ENCODE results near the gene HDAC9. TPM values are rescaled to one million over a fixed set of nuclear protein-coding genes. Genes with fewer than 3 reads are reported as not detected.
"Not testable (repeated sequence)": the region's sequence is repeated elsewhere in the genome, so short reads cannot be mapped to it uniquely, and the experiment has no call there.

HDAC9 gene
- total RNA-seq, 2 experiments from 2014 or later = 0.55 to 0.65 TPM

DNA sequence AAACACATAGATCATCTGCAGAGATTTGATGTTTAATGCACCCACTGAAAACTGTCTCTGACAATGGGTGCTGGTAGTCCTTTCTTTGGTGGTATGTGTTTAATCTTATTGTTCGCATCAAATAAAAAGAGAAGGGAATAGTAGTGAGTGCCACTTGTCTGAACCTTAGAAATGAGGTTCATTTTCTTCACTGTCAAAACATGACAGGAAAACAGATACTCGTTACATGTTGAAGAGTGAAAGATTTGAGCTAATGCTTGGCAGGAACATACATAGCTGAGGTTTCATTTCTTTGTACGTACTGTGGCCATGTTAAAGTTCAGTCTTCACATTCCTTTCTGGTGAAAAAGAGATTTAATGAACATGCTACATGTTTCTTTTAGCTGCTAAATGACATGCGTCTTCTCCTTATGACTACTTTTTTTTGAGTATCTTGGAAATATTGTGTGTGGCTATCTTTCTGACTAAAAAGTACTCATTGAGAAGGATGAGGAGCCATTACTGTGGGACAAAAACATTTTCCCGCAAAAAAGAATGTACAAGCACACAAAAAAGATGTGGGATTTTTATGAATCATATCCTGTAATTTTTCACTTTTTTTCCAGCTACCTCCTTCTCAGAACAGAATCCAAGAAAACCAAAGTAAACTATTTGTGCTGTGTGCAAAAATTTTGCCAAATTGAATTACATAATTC, 513.8 kb downstream of the HDAC9 start:
- H3K27me3 Mint-ChIP-seq = no peaks in the 10 kb centered on the region
- no peaks in the 10 kb centered on the region for H3K4me1 Mint-ChIP-seq

GRCh38 chr7:19009936-19010280, 514.4 kb downstream of the HDAC9 start:
- H3K4me1 Mint-ChIP-seq = no peaks in the 10 kb centered on the region
- peaks cover 13% of the 10 kb centered on the region for H3K9me3 Mint-ChIP-seq
- no peaks in the 10 kb centered on the region for H3K36me3 Mint-ChIP-seq (ENCODE audit: low read depth)
- ChIA-PET POLR2A (no interaction called here), CTCF (no interaction called here)
- H3K27ac Mint-ChIP-seq = no peak overlapping the region
- H3K4me3 Mint-ChIP-seq = no peak overlapping the region
- no peak for DNase-seq
- H3K27me3 Mint-ChIP-seq = no peaks in the 10 kb centered on the region

More for the DNA sequence above, 513.8 kb downstream of the HDAC9 start:
- H3K4me3 Mint-ChIP-seq = no peak overlapping the region
- no peaks in the 10 kb centered on the region for H3K36me3 Mint-ChIP-seq (ENCODE audit: low read depth)
- peaks cover 10% of the 10 kb centered on the region for H3K9me3 Mint-ChIP-seq
- CTCF ChIA-PET = no interaction called here
- no peak overlapping the region for H3K27ac Mint-ChIP-seq
- no peak for DNase-seq
- POLR2A ChIA-PET = no interaction called here

GRCh38 chr7:19011212-19011611, 515.7 kb downstream of the HDAC9 start:
- no peak for DNase-seq
- Mint-ChIP-seq H3K27ac (no peak overlapping the region), H3K4me3 (no peak overlapping the region), H3K9me3 (peaks cover 15% of the 10 kb centered on the region), H3K27me3 (no peaks in the 10 kb centered on the region), H3K36me3 (ENCODE audit: low read depth) (no peaks in the 10 kb centered on the region), H3K4me1 (no peaks in the 10 kb centered on the region)
- ChIA-PET POLR2A (no interaction called here), CTCF (no interaction called here)

- H3K4me1 Mint-ChIP-seq = no peaks in the 10 kb centered on the region
- H3K27ac Mint-ChIP-seq = no peak overlapping the region
- ChIA-PET POLR2A (no interaction called here), CTCF (no interaction called here)
- H3K9me3 Mint-ChIP-seq = peaks cover 9% of the 10 kb centered on the region
- H3K4me3 Mint-ChIP-seq = no peak overlapping the region
- no peaks in the 10 kb centered on the region for H3K36me3 Mint-ChIP-seq (ENCODE audit: low read depth)
- DNase-seq = no peak
- no peaks in the 10 kb centered on the region for H3K27me3 Mint-ChIP-seq
These were observed 519.5 kb downstream of the HDAC9 start for GRCh38 chr7:19015098-19015497.

DNA sequence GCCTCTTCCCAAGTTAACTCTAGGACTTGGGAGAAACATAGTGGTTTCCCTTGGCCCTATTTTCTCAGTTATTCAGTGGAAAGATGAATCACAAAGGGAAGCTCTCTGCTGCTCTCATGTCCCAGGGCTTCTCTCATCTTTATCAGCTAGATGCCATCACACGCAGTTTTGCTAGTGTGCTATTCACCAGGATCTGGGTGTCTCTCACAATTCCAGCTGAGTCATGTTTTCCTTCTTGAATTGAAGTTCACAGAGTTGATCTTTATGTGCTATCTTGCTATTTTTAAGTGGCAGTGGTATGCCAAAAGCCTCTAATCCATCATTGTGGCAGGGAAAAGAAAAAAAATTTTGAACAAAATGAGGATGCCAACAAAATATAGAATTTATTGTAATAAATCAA, 520.6 kb downstream of the HDAC9 start:
- no peak for DNase-seq
- H3K4me1 Mint-ChIP-seq = no peaks in the 10 kb centered on the region
- POLR2A ChIA-PET = no interaction called here
- H3K9me3 Mint-ChIP-seq = peaks cover 9% of the 10 kb centered on the region
- no peaks in the 10 kb centered on the region for H3K27me3 Mint-ChIP-seq
- no peaks in the 10 kb centered on the region for H3K36me3 Mint-ChIP-seq (ENCODE audit: low read depth)
- CTCF ChIA-PET = no interaction called here
- H3K4me3 Mint-ChIP-seq = no peak overlapping the region
- no peak overlapping the region for H3K27ac Mint-ChIP-seq

GRCh38 chr7:19017374-19017773, 521.8 kb downstream of the HDAC9 start:
- DNase-seq = no peak
- Mint-ChIP-seq H3K4me1 (no peaks in the 10 kb centered on the region), H3K27me3 (no peaks in the 10 kb centered on the region), H3K36me3 (ENCODE audit: low read depth) (no peaks in the 10 kb centered on the region), H3K9me3 (peaks cover 9% of the 10 kb centered on the region), H3K4me3 (no peak overlapping the region), H3K27ac (no peak overlapping the region)
- ChIA-PET CTCF (no interaction called here), POLR2A (no interaction called here)

- no peak overlapping the region for H3K4me3 Mint-ChIP-seq
- H3K27ac Mint-ChIP-seq = no peak overlapping the region
- DNase-seq = no peak
- H3K36me3 Mint-ChIP-seq (ENCODE audit: low read depth) = no peaks in the 10 kb centered on the region
- H3K27me3 Mint-ChIP-seq = no peaks in the 10 kb centered on the region
- H3K9me3 Mint-ChIP-seq = peaks cover 8% of the 10 kb centered on the region
- ChIA-PET CTCF (no interaction called here), POLR2A (no interaction called here)
- no peaks in the 10 kb centered on the region for H3K4me1 Mint-ChIP-seq
These were observed 524.5 kb downstream of the HDAC9 start for GRCh38 chr7:19020062-19020461.

DNA sequence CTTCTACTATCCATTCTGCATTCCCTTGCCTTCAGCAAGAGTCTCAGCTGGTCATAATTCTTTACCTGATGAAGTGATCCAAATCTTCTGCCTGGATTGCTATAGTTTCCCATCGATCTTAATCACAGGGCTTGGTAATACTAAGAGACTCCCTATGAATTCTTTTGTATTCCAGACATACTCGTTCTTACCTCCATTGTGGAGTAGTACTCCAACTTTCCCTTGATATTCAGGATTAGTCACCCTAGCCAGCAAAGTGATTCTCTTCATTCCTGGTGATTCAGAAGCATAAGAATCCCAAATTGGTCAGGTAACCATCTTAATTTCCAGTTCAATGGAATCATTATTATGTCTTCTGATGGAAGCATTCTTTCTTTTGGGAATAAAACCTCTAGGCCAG, 525.2 kb downstream of the HDAC9 start:
- no peak for DNase-seq
- H3K4me3 Mint-ChIP-seq = no peak overlapping the region

DNA sequence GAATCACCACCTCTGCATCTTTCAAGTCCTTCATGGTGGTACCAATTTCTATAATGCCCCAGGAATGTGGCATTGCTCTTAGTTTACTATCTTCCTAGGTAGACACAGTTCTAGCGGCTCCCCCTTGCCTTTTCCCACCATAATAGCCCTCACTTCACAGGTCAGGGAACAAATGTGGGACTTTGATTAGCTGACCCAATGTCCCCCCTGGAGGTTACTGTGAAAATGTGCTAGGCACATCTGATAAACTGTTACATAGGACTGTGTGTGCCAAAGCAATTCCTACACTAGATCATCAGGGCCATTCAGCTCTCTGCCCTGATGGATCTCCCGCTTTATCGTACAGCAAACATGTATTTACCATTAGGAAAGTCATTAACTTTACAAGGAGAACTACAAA, 527.9 kb downstream of the HDAC9 start:
- POLR2A ChIA-PET = no interaction called here
- CTCF ChIA-PET = no interaction called here
- no peaks in the 10 kb centered on the region for H3K27me3 Mint-ChIP-seq

More for the DNA sequence above, 525.2 kb downstream of the HDAC9 start:
- H3K36me3 Mint-ChIP-seq (ENCODE audit: low read depth) = no peaks in the 10 kb centered on the region
- ChIA-PET CTCF (no interaction called here), POLR2A (no interaction called here)
- H3K9me3 Mint-ChIP-seq = peaks cover 6% of the 10 kb centered on the region
- no peak overlapping the region for H3K27ac Mint-ChIP-seq
- H3K27me3 Mint-ChIP-seq = no peaks in the 10 kb centered on the region
- no peaks in the 10 kb centered on the region for H3K4me1 Mint-ChIP-seq

DNA sequence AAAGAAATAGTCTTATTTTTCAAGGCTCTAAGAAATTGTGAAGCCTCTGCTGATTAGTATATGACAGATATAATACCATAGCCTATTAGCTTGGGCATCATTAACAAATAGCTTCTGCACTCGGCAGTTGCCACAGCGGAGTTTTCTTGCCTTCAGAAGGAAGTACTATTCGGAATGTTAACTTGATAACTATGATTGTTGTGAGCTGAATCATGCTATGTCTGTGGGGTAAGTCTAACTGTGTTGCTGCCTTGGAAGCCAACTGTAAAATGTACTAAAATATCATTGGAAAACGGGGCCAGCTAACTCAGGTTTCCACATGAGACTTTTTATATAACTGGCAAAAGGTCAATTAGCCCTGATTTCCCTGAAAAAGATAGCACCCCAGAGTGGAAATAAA, 528.7 kb downstream of the HDAC9 start:
- no peaks in the 10 kb centered on the region for H3K4me1 Mint-ChIP-seq
- no peaks in the 10 kb centered on the region for H3K27me3 Mint-ChIP-seq
- CTCF ChIA-PET = no interaction called here
- DNase-seq = no peak
- peaks cover 4% of the 10 kb centered on the region for H3K9me3 Mint-ChIP-seq
- no peak overlapping the region for H3K4me3 Mint-ChIP-seq
- H3K36me3 Mint-ChIP-seq (ENCODE audit: low read depth) = no peaks in the 10 kb centered on the region
- H3K27ac Mint-ChIP-seq = no peak overlapping the region
- POLR2A ChIA-PET = no interaction called here

More for the DNA sequence above, 527.9 kb downstream of the HDAC9 start:
- no peak for DNase-seq
- Mint-ChIP-seq H3K4me1 (no peaks in the 10 kb centered on the region), H3K36me3 (ENCODE audit: low read depth) (no peaks in the 10 kb centered on the region), H3K27ac (no peak overlapping the region), H3K4me3 (no peak overlapping the region), H3K9me3 (peaks cover 2% of the 10 kb centered on the region)

DNA sequence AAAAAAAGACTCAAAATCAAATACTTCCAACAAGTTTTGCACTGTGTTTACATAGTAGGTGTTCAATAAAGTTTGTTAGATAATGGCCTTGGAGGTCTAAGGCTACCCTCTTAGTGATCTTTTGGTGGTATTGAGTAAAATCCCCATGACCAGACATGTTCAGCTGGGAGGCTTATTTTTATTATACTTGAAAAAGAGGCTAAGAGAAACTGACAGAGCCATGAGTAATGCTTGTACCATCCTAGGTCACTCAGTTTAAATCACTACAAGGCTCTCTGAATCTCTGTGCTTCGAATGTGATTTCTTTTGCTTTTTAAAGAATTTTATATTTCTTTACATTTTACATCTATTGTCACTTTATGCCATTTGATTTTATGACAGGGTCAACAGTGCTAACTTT, 531.3 kb downstream of the HDAC9 start:
- no peaks in the 10 kb centered on the region for H3K36me3 Mint-ChIP-seq (ENCODE audit: low read depth)
- CTCF ChIA-PET = no interaction called here
- no peaks in the 10 kb centered on the region for H3K4me1 Mint-ChIP-seq
- no peaks in the 10 kb centered on the region for H3K27me3 Mint-ChIP-seq
- DNase-seq = no peak
- H3K9me3 Mint-ChIP-seq = peaks cover 4% of the 10 kb centered on the region
- POLR2A ChIA-PET = no interaction called here
- no peak overlapping the region for H3K4me3 Mint-ChIP-seq
- H3K27ac Mint-ChIP-seq = no peak overlapping the region

- ChIA-PET POLR2A (no interaction called here), CTCF (interaction anchor here (1.0 kb wide), 1 partner anchor 635 kb away, joined by 3 read pairs; no protein-coding TSS in a partner anchor)
- peaks cover 6% of the 10 kb centered on the region for H3K9me3 Mint-ChIP-seq
- DNase-seq = no peak
- H3K27me3 Mint-ChIP-seq = no peaks in the 10 kb centered on the region
- no peak overlapping the region for H3K27ac Mint-ChIP-seq
- no peaks in the 10 kb centered on the region for H3K4me1 Mint-ChIP-seq
- no peaks in the 10 kb centered on the region for H3K36me3 Mint-ChIP-seq (ENCODE audit: low read depth)
- no peak overlapping the region for H3K4me3 Mint-ChIP-seq
These were observed 534.7 kb downstream of the HDAC9 start for GRCh38 chr7:19030281-19030680.

GRCh38 chr7:19032942-19033341, 537.4 kb downstream of the HDAC9 start:
- H3K9me3 Mint-ChIP-seq = peaks cover 15% of the 10 kb centered on the region
- POLR2A ChIA-PET; DNase-seq; H3K4me3 Mint-ChIP-seq; H3K27ac Mint-ChIP-seq; CTCF ChIA-PET; H3K4me1 Mint-ChIP-seq; H3K36me3 Mint-ChIP-seq (ENCODE audit: low read depth); H3K27me3 Mint-ChIP-seq: not testable (repeated sequence)

DNA sequence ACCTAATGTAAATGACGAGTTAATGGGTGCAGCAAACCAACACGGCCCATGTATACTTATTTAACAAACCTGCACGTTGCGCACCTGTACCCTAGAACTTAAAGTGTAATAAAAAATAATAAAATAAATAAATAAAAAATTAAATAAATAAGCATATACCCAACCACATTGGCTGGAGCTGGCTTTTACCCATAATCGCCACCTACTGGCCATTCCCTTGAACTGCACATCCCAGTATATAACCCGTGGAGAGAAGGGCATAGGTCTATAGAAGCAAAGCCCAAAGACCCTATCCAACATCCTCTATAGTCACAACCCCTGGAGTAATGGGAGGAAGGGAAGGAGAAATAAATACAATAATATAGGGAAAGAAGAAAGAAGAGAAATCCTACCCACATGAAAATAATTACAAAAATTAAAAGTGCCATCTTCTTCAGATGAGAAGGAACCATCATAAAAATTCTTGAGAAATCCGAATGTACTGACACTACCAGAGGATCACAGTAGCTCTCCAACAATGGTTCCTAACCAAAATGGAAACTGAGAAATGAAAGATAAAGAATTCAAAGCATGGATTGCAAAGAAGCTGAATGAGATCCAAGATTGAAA, 556.3 kb downstream of the HDAC9 start:
- H3K4me3 Mint-ChIP-seq = no peak overlapping the region
- peaks cover 4% of the 10 kb centered on the region for H3K9me3 Mint-ChIP-seq
- ChIA-PET CTCF (interaction anchor here (0.6 to 1.3 kb wide), 2 partner anchors 10 to 872 kb away, joined by 3 read pairs; no protein-coding TSS in a partner anchor), POLR2A (no interaction called here)
- no peak overlapping the region for H3K27ac Mint-ChIP-seq
- H3K27me3 Mint-ChIP-seq = no peaks in the 10 kb centered on the region
- H3K36me3 Mint-ChIP-seq (ENCODE audit: low read depth) = no peaks in the 10 kb centered on the region
- DNase-seq = peak; percentile 22
- H3K4me1 Mint-ChIP-seq = no peaks in the 10 kb centered on the region
